HL-60/S4 treated with retinoic acid at 250 ng/mL for 4 days and 3 days (cell line): ENCODE data around the gene SCNN1A.
"Not testable (repeated sequence)": the region's sequence is repeated elsewhere in the genome, so short reads cannot be mapped to it uniquely, and the experiment has no call there.

Experiments used
- in situ Hi-C: fragments of 300-500 bp; cut with MboI; formaldehyde crosslinking; loops from 2 replicates; pipeline ENCODE4 v1.7.0; 2022; ENCODE audit warnings: low sequenced_read_pairs

Gene SCNN1A

GRCh38 chr12:6351622-6352021 is 23.7 kb downstream of the SCNN1A start:
- in situ Hi-C loops = no loop called here

- in situ Hi-C loops = no loop called here
These were observed 27.7 kb downstream of the SCNN1A start for GRCh38 chr12:6347367-6348338.

GRCh38 chr12:6346942-6347341 is 28.4 kb downstream of the SCNN1A start:
- in situ Hi-C loops = no loop called here

- in situ Hi-C loops = no loop called here
These were observed 29.0 kb downstream of the SCNN1A start for GRCh38 chr12:6346235-6346832.

GRCh38 chr12:6345319-6346091 is 29.9 kb downstream of the SCNN1A start:
- in situ Hi-C loops = no loop called here

GRCh38 chr12:6344101-6344660 is 31.2 kb downstream of the SCNN1A start:
- in situ Hi-C loops = not testable (repeated sequence)

GRCh38 chr12:6343518-6343917 is 31.8 kb downstream of the SCNN1A start:
- in situ Hi-C loops = no loop called here

GRCh38 chr12:6342140-6342889 is 33.0 kb downstream of the SCNN1A start:
- in situ Hi-C loops = no loop called here

- in situ Hi-C loops = no loop called here
These were observed 33.8 kb downstream of the SCNN1A start, which contains the start of gene TNFRSF1A for GRCh38 chr12:6341417-6342139. TSS of gene TNFRSF1A (minus strand) at chr12:6342076. CDS start at chr12:6341814, 262 bp downstream.

- in situ Hi-C loops = no loop called here
These were observed 34.5 kb downstream of the SCNN1A start for GRCh38 chr12:6340745-6341416.

- in situ Hi-C loops = no loop called here
These were observed 35.2 kb downstream of the SCNN1A start for GRCh38 chr12:6340032-6340638.

GRCh38 chr12:6338955-6339354 is 36.4 kb downstream of the SCNN1A start:
- in situ Hi-C loops = no loop called here

- in situ Hi-C loops = not testable (repeated sequence)
These were observed 36.8 kb downstream of the SCNN1A start for GRCh38 chr12:6338536-6338935.

- in situ Hi-C loops = no loop called here
These were observed 37.4 kb downstream of the SCNN1A start for GRCh38 chr12:6337958-6338433.

- in situ Hi-C loops = no loop called here
These were observed 38.2 kb downstream of the SCNN1A start for GRCh38 chr12:6336889-6337853.

- in situ Hi-C loops = no loop called here
These were observed 39.1 kb downstream of the SCNN1A start for GRCh38 chr12:6336079-6336888.
